Measurements from ENCODE around the gene EPHA6. TPM values are rescaled to one million over a fixed set of nuclear protein-coding genes. Genes with fewer than 3 reads are reported as not detected.

The EPHA6 gene
- total and polyA plus RNA-seq, 10 of the 15 experiments (the other 5 are each of a cell fraction or from before 2014, with no cell fraction given), result not detected

DNA sequence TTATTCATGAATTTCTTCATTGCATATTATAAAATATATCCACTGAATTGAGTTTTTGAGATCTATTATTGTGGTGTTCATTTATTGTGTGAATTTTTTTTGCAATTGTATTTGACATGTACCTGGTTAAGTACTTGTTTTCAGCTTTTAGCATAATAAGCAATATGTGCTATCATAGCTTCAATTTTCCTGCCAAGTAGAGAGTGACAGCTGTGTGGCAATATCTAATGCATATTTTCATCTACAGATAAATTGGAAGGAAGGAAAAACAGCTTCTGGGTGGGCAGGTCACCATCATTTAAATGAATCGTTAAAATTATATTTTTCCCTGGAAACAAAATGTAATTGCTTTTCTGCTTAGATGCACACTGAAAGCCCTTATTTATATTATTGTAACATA, 296.9 kb downstream of the EPHA6 start:
- FAIRE-seq, result no peak

More for the DNA sequence above, 296.9 kb downstream of the EPHA6 start:
- DNase-seq (ENCODE audit: low read depth, low spot score), result no peak
- Histone ChIP-seq H3K9me3 (replicated peaks; ENCODE audit: control insufficient read depth, insufficient read depth, low read length) (no peaks in the 10 kb centered on the region), H3K4me3 (no peak overlapping the region), H3K27me3 (replicated peaks in 1 of 2; ENCODE audit: control insufficient read depth in 2 of 2, insufficient read depth in 2 of 2, low read length in 1 of 2) (no peaks in the 10 kb centered on the region), H4K20me1 (ENCODE audit: control insufficient read depth, insufficient read depth) (no peaks in the 10 kb centered on the region), H2AFZ (ENCODE audit: control insufficient read depth, low read depth, low read length) (no peak overlapping the region), H3K79me2 (ENCODE audit: control insufficient read depth, insufficient read depth, low read length) (no peaks in the 10 kb centered on the region), H3K9ac (ENCODE audit: control insufficient read depth, insufficient read depth, low read length) (no peak overlapping the region), H3K36me3 (ENCODE audit: control insufficient read depth in 2 of 2, insufficient read depth in 2 of 2, low read length in 1 of 2) (no peaks in the 10 kb centered on the region), H3K27ac (ENCODE audit: control insufficient read depth, insufficient read depth) (no peak overlapping the region), H3K4me2 (ENCODE audit: control insufficient read depth, insufficient read depth) (no peak overlapping the region), H3K4me1 (ENCODE audit: control insufficient read depth, insufficient read depth, low read length) (no peaks in the 10 kb centered on the region)
- POLR2A ChIA-PET, result no interaction called here
- ATAC-seq, result no peak
- TF ChIP-seq ATF7 (IDR thresholded peaks at IDR 0.05; ENCODE audit: low read depth) (no peak), SIX5 (IDR thresholded peaks at IDR 0.05; ENCODE audit: low read depth, low read length, severe bottlenecking) (no peak), MEF2B (IDR thresholded peaks at IDR 0.05; ENCODE audit: partially characterized antibody, poor library complexity, severe bottlenecking) (no peak), NR2C1 (IDR thresholded peaks at IDR 0.05) (no peak), ZBTB11 (CRISPR knock-in tag; IDR thresholded peaks at IDR 0.05) (no peak), RELA (IDR thresholded peaks at IDR 0.05; ENCODE audit: borderline replicate concordance, partially characterized antibody) (no peak), NFXL1 (IDR thresholded peaks at IDR 0.05; ENCODE audit: borderline replicate concordance) (no peak), MEF2A (IDR thresholded peaks at IDR 0.05; ENCODE audit: insufficient read depth, low read depth, low read length) (no peak)
- TF ChIP-seq, protein P1, sequence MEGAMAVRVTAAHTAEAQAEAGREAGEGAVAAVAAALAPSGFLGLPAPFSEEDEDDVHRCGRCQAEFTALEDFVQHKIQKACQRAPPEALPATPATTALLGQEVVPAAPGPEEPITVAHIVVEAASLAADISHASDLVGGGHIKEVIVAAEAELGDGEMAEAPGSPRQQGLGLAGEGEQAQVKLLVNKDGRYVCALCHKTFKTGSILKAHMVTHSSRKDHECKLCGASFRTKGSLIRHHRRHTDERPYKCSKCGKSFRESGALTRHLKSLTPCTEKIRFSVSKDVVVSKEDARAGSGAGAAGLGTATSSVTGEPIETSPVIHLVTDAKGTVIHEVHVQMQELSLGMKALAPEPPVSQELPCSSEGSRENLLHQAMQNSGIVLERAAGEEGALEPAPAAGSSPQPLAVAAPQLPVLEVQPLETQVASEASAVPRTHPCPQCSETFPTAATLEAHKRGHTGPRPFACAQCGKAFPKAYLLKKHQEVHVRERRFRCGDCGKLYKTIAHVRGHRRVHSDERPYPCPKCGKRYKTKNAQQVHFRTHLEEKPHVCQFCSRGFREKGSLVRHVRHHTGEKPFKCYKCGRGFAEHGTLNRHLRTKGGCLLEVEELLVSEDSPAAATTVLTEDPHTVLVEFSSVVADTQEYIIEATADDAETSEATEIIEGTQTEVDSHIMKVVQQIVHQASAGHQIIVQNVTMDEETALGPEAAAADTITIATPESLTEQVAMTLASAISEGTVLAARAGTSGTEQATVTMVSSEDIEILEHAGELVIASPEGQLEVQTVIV (IDR thresholded peaks at IDR 0.05; ENCODE audit: borderline replicate concordance, partially characterized antibody), result no peak
- BruUV-seq (replicated peaks), result no TSS peak
- in situ Hi-C loops (cut with MboI), result no loop called here
- WGBS (ENCODE audit: insufficient coverage, insufficient replicate concordance, low lambda C conversion rate, missing lambda C conversion rate), result 47% methylated on average over 1 of the region's 1 CpG
- intact Hi-C loops (cut with micrococcal nuclease; ENCODE audit: unreplicated experiment), result no loop called here
- CTCF ChIA-PET, result no interaction called here
- RAD21 ChIA-PET (ENCODE audit: unreplicated experiment), result no interaction called here
- SMC1A ChIA-PET (ENCODE audit: uncharacterized antibody, unreplicated experiment), result interaction anchor here (1.1 kb wide), 1 partner anchor 18 kb away, joined by 3 read pairs; no protein-coding TSS in a partner anchor

All from GM12878 (cell line).